Mammary epithelial cell (primary cell): ENCODE data around the gene ATG2B.

Experiments used
- EZH2 ChIP-seq: IDR thresholded peaks from 2 replicates; pipeline ENCODE4 v1.6.1; 2012; ENCODE audit warnings: low read length, inconsistent platforms, borderline replicate concordance
- TF ChIP-seq, protein P1 (sequence below), 2 donors: IDR thresholded peaks in 1 of 2; conservative IDR thresholded peaks in 1 of 2; 2 replicates each; pipeline ENCODE4 v1.5.1; 2011 to 2012; ENCODE audit warnings: inconsistent platforms in 2 of 2, low read length in 2 of 2, mild to moderate bottlenecking in 2 of 2, control low read depth in 1 of 2, low read depth in 1 of 2; ENCODE audit not compliant: insufficient read depth in 1 of 2; ENCODE audit errors: extremely low read depth in 1 of 2

DNA sequence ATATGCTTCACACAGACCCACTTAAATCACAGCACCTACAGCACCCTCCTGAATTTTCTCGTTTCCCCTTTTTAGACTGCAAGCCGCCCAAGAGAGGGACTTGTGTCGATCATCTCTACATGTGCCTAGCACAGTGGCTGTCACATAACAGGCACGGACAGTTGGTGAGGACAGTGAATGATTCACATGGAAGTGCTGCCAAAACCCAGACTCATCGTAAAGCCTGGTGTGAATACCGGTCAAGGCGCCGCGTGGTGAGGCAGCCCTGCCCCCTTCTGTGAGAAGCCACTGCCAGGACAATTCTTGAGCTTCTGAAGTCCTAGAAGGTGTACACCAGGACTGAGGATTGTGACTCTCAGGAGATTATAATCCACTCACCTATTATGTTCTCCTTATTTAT is 44.3 kb downstream of the ATG2B start:
- TF ChIP-seq, protein P1, sequence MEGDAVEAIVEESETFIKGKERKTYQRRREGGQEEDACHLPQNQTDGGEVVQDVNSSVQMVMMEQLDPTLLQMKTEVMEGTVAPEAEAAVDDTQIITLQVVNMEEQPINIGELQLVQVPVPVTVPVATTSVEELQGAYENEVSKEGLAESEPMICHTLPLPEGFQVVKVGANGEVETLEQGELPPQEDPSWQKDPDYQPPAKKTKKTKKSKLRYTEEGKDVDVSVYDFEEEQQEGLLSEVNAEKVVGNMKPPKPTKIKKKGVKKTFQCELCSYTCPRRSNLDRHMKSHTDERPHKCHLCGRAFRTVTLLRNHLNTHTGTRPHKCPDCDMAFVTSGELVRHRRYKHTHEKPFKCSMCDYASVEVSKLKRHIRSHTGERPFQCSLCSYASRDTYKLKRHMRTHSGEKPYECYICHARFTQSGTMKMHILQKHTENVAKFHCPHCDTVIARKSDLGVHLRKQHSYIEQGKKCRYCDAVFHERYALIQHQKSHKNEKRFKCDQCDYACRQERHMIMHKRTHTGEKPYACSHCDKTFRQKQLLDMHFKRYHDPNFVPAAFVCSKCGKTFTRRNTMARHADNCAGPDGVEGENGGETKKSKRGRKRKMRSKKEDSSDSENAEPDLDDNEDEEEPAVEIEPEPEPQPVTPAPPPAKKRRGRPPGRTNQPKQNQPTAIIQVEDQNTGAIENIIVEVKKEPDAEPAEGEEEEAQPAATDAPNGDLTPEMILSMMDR (conservative IDR thresholded peaks at IDR 0.05 in 1 of 2, IDR thresholded peaks at IDR 0.05 in 1 of 2; ENCODE audit: extremely low read depth in 1 of 2, insufficient read depth in 1 of 2, low read depth in 1 of 2, low read length in 2 of 2): no peak
- no peak for TF ChIP-seq EZH2
